Activated CD8-positive, alpha-beta memory T cell treated with anti-CD3 and anti-CD28 coated beads for 36 hours (primary cell): ENCODE measurements around the gene RGL1. TPM values are rescaled to one million over a fixed set of nuclear protein-coding genes. Genes with fewer than 3 reads are reported as not detected.

ENCODE experiments used
- CTCF ChIA-PET: fragments of 350-600 bp; sonication (Branson Sonifier 250); formaldehyde crosslinking; loops from one replicate; lab custom pipeline; 2021; ENCODE audit warnings: antibody characterized with exemption; lab: Charles Lee
- POLR2A ChIA-PET: fragments of 350-600 bp; sonication (Branson Sonifier 250); formaldehyde crosslinking; loops from one replicate; lab custom pipeline; 2021; ENCODE audit warnings: antibody characterized with exemption; lab: Charles Lee
- total RNA-seq, 2 experiments: library from RNA; stranded (reverse); gene quantifications; one replicate each; pipeline ENCODE4 v1.2.3, GENCODE V29; 2021

The RGL1 gene
- total RNA-seq, 2 experiments from 2014 or later: 1.6 to 2.0 TPM

- ChIA-PET POLR2A (no interaction called here), CTCF (interaction anchor here (0.5 to 0.6 kb wide), 2 partner anchors 569 to 1241 kb away, joined by 5 read pairs; no protein-coding TSS in a partner anchor)
These were observed 76.6 kb downstream of the RGL1 start for GRCh38 chr1:183881387-183882131.

DNA sequence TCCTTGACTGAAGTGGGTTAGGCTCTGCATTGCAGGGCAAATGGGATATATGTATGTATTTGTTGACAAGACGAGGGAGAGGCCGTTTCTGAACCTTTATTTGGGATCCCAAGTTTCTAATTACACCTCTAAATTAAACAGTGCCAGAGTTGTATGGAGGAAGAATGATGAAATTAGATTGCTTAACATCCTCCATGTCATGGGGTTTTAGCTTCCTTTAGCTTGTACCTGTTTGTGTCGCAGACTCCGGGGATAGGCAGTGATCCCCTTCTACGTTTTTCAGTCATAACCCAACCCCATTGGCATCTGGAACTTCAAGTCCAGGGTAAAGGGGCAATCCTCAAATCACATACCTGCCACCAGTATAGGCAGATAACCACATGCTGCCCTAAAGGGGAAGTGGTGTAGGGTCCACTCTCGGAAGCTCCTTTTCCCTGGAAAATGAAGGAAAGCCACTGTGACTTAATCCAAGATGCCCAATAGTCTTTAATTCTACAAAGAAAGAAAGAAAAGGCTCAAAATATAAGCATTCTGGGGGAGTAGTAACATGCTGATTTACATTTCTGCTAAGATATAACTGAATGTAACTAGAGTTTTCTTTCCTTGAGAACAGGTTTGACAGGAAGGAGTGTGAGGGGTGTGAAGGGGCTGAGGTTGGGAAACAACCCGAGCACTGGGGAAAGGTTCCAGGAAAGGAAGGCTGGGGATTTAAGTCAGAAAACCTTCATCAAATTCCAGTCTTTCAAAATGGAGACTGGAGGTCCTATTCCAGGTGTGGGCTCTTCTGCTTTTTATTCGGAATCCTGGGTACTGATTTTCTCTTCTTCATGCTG is 77.6 kb downstream of the RGL1 start:
- CTCF ChIA-PET: no interaction called here
- POLR2A ChIA-PET: no interaction called here

DNA sequence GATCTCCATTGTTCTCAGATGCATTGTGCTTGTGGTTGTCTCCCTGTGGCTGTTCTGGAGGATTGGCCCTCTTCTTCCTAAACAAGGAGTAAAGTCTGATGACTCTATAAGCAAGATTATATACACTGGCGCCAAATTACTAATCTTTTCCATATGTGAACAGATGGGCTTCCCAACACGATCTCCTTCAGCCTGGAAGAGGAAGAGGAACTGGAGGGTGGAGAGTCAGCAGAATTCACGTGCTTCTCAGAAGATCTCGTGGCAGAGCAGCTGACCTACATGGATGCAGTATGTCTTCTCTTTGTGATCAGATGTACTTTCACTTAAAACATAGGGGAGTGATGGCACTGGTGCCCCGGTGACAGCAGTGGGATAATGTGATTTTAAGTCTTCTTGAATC is 78.7 kb downstream of the RGL1 start:
- CTCF ChIA-PET: no interaction called here
- POLR2A ChIA-PET: no interaction called here

DNA sequence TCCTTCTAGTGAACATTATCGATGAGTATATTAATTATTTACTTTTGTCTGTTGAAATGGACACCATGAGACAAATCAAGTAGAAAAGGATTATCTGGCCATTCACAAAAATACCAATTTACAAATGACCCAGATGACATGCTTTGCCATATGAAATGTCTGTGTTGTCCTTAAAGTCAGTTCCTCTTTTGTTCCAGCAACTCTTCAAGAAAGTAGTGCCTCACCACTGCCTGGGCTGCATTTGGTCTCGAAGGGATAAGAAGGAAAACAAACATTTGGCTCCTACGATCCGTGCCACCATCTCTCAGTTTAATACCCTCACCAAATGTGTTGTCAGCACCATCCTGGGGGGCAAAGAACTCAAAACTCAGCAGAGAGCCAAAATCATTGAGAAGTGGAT is 79.6 kb downstream of the RGL1 start:
- ChIA-PET POLR2A (no interaction called here), CTCF (no interaction called here)

DNA sequence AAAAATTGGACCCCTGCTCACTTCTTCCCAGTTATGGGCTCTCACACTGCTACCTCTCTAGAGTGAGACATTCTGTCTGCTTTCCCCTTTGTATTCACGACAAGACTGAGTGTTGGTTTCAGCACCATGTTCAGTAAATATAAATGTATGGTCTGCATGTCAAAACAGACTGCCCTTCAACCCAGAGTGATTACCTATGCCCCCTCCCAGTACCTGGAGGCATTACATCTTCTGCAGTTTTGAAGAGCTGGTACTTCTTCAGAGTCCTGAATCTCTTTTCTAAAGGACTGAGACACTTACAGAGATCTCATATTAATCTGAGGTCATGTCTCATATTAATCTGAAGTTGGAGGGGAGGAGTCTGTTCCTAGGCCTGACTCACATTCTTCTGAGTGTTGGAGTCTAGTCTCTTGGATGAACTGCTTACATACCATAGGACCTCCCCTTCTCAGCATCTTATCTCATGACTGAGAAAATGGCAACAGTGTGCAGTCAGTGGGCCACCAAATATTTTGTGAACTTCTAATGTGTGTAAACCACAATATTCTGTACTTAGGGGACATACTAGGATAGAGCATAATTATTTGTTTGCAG is 80.3 kb downstream of the RGL1 start:
- CTCF ChIA-PET: no interaction called here
- POLR2A ChIA-PET: no interaction called here

GRCh38 chr1:183886083-183886828 is 81.3 kb downstream of the RGL1 start:
- CTCF ChIA-PET: no interaction called here
- POLR2A ChIA-PET: no interaction called here

- POLR2A ChIA-PET: no interaction called here
- CTCF ChIA-PET: no interaction called here
These were observed 81.9 kb downstream of the RGL1 start for GRCh38 chr1:183886853-183887252.

- ChIA-PET POLR2A (no interaction called here), CTCF (interaction anchor here (1.9 kb wide), 1 partner anchor 27 kb away, joined by 6 read pairs; no protein-coding TSS in a partner anchor)
These were observed 83.2 kb downstream of the RGL1 start for GRCh38 chr1:183887826-183888819.

DNA sequence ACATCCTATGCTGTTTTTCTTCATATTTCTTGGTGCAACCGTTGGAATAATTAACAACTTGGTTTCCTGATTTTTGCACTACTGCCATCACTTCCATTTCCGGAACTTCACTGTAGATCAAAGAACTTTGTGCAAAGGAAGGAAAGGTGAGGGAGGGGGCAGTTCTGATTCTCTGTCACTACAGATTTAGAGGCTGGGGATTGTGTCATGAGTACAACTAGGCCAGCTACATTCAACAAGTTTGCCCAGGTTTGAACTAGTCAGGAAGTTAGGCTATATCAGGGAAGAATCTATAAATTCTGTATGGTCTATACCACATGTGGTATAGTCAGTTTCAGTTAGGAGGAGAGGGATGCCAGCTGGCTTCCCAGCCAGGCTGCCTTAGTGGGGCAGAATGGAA is 84.2 kb downstream of the RGL1 start:
- POLR2A ChIA-PET: no interaction called here

DNA sequence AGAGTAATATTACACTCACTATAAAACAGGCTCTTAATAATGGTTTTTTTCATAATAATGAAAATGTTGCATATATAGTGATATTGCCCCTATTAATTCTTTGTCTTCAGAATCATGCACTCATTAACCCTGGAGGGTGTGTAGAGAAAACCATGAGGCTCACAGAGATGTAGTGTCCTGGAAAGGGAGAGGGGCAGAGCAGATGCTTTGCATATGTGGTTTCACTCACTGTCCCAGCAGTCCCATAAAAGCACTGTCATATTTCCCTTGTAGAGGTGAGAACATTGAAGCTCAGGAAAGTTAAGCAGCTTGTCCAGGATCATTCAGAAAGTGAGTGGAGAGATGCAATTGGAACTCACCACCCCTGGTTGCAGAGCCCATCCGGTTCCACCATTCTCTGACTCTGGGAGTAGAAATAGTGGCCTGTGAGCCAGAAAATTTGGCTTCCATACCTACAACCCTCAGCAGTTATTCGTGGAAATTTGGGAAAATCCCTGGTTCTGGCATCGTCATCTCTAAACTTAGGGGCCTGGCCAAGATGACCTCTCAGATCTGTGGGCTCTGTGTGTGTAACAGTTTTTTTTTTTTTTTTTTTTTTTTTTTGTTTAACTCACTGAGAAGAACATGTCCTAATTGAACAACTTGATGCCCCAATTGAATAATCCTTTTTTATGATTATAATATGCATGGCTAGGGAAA is 86.4 kb downstream of the RGL1 start:
- ChIA-PET CTCF (interaction anchor here (1.5 kb wide), 1 partner anchor 25 kb away, joined by 4 read pairs; no protein-coding TSS in a partner anchor), POLR2A (no interaction called here)

More for the DNA sequence above, 84.2 kb downstream of the RGL1 start:
- CTCF ChIA-PET: interaction anchor here (0.6 to 1.9 kb wide), 2 partner anchors 8 to 26 kb away, joined by 3 to 6 read pairs; no protein-coding TSS in a partner anchor

DNA sequence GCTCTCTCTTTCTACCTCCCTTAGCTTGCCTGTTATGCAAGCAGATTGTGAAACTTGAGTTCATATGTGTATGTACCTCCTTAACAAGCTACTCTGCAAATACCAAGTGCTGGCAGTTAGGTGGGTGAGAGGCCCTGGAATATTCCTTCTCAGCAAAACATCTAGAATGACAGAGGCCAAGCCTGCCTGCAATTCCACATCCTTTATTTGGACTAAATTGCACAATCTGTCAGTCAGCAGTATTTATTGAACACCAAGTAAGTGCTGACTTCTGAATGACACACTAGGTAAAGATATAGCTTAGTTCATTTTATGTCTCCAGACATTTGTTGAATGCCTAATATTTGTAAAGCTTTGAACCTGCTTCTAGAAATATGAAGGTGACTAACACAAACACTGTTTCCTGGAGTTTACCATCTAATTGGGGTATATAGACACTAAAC is 87.5 kb downstream of the RGL1 start:
- CTCF ChIA-PET: interaction anchor here (1.5 kb wide), 1 partner anchor 24 kb away, joined by 4 read pairs; no protein-coding TSS in a partner anchor
- POLR2A ChIA-PET: no interaction called here

GRCh38 chr1:183893561-183894289 is 88.8 kb downstream of the RGL1 start:
- CTCF ChIA-PET: no interaction called here
- POLR2A ChIA-PET: no interaction called here

GRCh38 chr1:183894290-183894565 is 89.3 kb downstream of the RGL1 start:
- POLR2A ChIA-PET: no interaction called here

GRCh38 chr1:183896466-183897048 is 91.6 kb downstream of the RGL1 start:
- CTCF ChIA-PET: interaction anchor here (0.7 to 0.8 kb wide), 2 partner anchors 8 to 81 kb away, joined by 3 read pairs; no protein-coding TSS in a partner anchor
- POLR2A ChIA-PET: no interaction called here

More at GRCh38 chr1:183894290-183894565, 89.3 kb downstream of the RGL1 start:
- CTCF ChIA-PET: no interaction called here

DNA sequence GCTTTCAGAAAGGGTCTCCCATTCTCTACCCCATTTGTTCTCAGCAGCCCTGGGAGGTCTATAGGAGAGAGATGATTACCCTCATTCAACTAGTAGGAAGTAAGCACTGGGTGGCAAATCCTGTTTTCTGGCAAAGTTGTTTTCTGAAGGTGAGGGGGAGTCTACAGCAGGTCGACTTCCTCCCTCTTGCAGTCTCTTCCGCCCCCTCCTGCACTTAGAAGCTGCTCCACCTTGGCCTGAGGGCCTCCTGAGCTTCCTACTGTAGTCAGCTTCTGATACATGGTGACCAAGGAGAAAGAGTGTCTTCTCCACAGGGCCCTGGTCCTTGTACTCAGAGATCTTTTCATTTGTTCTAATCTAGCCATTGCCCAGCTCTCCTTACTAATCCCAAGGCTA is 93.1 kb downstream of the RGL1 start:
- CTCF ChIA-PET: interaction anchor here (1.0 to 1.4 kb wide), 3 partner anchors 8 to 18 kb away, joined by 3 read pairs; no protein-coding TSS in a partner anchor

DNA sequence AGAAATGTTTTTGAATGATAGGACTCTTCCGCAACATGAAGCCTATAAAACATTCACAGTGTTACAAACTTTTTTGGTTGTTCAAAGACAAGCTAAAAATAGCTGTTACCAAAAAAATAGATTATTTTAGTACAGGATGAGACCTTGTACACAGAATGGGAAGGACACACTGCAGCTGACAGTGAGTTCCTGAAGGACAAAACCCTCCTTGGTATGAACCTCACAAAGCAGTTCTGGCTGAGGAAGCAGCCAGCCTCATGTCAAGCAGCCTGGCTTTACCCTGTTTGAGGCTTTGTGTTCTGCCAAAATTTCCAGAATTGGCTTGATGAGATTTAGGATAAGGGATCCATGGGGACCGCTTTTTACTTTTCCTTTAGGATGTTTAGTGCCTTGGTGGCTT is 93.7 kb downstream of the RGL1 start:
- ChIA-PET POLR2A (no interaction called here), CTCF (interaction anchor here (1.0 to 1.4 kb wide), 2 partner anchors 9 to 17 kb away, joined by 3 read pairs; no protein-coding TSS in a partner anchor)

More for the DNA sequence above, 93.1 kb downstream of the RGL1 start:
- POLR2A ChIA-PET: no interaction called here
